HEK293 (cell line): Measurements from ENCODE around the gene SAMD4B.

Experiments used
- EGR2 ChIP-seq: fragments of 450-650 bp; formaldehyde crosslinking; IDR thresholded peaks from 2 replicates; pipeline ENCODE4 v1.5.1; 2016; ENCODE audit warnings: low read depth, missing biosample characterization, missing genetic modification characterization
- HOXA7 ChIP-seq: sonication (generic); formaldehyde crosslinking; IDR thresholded peaks from 2 replicates; pipeline ENCODE4 v1.8.1; 2022; ENCODE audit warnings: missing genetic modification reagents, borderline replicate concordance
- RBAK ChIP-seq: fragments of 450-650 bp; formaldehyde crosslinking; IDR thresholded peaks from 2 replicates; pipeline ENCODE4 v1.5.1; 2016; ENCODE audit warnings: missing biosample characterization, missing genetic modification characterization
- SP3 ChIP-seq: fragments of 450-650 bp; formaldehyde crosslinking; IDR thresholded peaks from 2 replicates; pipeline ENCODE4 v1.5.1; 2016; ENCODE audit warnings: missing biosample characterization, missing genetic modification characterization
- ZBTB8A ChIP-seq: fragments of 450-650 bp; formaldehyde crosslinking; IDR thresholded peaks from 2 replicates; pipeline ENCODE4 v1.5.1; 2016; ENCODE audit warnings: missing biosample characterization, missing genetic modification characterization
- ZNF37A ChIP-seq: fragments of 450-650 bp; IDR thresholded peaks from 2 replicates; pipeline ENCODE4 v1.5.1; 2018; ENCODE audit warnings: missing biosample characterization, missing genetic modification characterization
- ZNF629 ChIP-seq: fragments of 450-650 bp; formaldehyde crosslinking; IDR thresholded peaks from 2 replicates; pipeline ENCODE4 v1.5.1; 2017; ENCODE audit warnings: missing biosample characterization, missing genetic modification characterization
- TF ChIP-seq, protein P1 (sequence below): fragments of 450-650 bp; formaldehyde crosslinking; IDR thresholded peaks from 2 replicates; pipeline ENCODE4 v1.5.1; 2016; ENCODE audit warnings: missing biosample characterization, missing genetic modification characterization
- TF ChIP-seq, protein P2 (sequence below): fragments of 450-650 bp; formaldehyde crosslinking; IDR thresholded peaks from 2 replicates; pipeline ENCODE4 v1.5.1; 2016; ENCODE audit warnings: missing biosample characterization, missing genetic modification characterization
- TF ChIP-seq, protein P3 (sequence below): fragments of 450-650 bp; formaldehyde crosslinking; IDR thresholded peaks from 2 replicates; pipeline ENCODE4 v1.5.0; 2017; ENCODE audit warnings: missing biosample characterization, missing genetic modification characterization, borderline replicate concordance
- TF ChIP-seq, protein P4 (sequence below): fragments of 450-650 bp; formaldehyde crosslinking; IDR thresholded peaks from 2 replicates; pipeline ENCODE4 v1.5.1; 2016; ENCODE audit warnings: missing biosample characterization, missing genetic modification characterization
- TF ChIP-seq, protein P5 (sequence below): fragments of 450-650 bp; formaldehyde crosslinking; IDR thresholded peaks from 2 replicates; pipeline ENCODE4 v1.5.1; 2016; ENCODE audit warnings: missing biosample characterization, missing genetic modification characterization
- TF ChIP-seq, protein P6 (sequence below): fragments of 450-650 bp; formaldehyde crosslinking; conservative IDR thresholded peaks from 2 replicates; pipeline ENCODE4 v1.5.1; 2016; ENCODE audit warnings: low read depth, missing biosample characterization, missing genetic modification characterization

DNA sequence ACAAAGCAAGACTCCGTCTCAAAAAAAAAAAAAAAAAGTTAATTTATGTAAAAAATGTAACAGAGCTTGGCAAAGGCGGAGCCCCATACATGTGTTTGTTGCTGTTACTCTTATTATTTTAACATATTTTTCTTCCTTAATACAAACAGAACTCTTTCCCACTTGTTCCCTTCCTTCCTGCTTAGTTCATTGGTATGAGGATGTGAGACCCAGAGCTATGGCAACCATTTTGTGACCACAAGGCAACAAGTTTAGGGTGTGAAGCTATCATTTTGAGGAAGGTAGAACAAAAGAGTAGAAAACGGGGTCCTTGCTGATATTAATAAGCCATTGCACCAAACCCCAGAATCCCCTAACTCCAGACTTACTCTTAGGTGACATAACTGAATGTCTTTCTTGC is 40.7 kb upstream of the SAMD4B start:
- no peak for TF ChIP-seq RBAK (tag by site-specific recombination)
- TF ChIP-seq, protein P1, sequence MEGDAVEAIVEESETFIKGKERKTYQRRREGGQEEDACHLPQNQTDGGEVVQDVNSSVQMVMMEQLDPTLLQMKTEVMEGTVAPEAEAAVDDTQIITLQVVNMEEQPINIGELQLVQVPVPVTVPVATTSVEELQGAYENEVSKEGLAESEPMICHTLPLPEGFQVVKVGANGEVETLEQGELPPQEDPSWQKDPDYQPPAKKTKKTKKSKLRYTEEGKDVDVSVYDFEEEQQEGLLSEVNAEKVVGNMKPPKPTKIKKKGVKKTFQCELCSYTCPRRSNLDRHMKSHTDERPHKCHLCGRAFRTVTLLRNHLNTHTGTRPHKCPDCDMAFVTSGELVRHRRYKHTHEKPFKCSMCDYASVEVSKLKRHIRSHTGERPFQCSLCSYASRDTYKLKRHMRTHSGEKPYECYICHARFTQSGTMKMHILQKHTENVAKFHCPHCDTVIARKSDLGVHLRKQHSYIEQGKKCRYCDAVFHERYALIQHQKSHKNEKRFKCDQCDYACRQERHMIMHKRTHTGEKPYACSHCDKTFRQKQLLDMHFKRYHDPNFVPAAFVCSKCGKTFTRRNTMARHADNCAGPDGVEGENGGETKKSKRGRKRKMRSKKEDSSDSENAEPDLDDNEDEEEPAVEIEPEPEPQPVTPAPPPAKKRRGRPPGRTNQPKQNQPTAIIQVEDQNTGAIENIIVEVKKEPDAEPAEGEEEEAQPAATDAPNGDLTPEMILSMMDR = no peak
- TF ChIP-seq, protein P2, sequence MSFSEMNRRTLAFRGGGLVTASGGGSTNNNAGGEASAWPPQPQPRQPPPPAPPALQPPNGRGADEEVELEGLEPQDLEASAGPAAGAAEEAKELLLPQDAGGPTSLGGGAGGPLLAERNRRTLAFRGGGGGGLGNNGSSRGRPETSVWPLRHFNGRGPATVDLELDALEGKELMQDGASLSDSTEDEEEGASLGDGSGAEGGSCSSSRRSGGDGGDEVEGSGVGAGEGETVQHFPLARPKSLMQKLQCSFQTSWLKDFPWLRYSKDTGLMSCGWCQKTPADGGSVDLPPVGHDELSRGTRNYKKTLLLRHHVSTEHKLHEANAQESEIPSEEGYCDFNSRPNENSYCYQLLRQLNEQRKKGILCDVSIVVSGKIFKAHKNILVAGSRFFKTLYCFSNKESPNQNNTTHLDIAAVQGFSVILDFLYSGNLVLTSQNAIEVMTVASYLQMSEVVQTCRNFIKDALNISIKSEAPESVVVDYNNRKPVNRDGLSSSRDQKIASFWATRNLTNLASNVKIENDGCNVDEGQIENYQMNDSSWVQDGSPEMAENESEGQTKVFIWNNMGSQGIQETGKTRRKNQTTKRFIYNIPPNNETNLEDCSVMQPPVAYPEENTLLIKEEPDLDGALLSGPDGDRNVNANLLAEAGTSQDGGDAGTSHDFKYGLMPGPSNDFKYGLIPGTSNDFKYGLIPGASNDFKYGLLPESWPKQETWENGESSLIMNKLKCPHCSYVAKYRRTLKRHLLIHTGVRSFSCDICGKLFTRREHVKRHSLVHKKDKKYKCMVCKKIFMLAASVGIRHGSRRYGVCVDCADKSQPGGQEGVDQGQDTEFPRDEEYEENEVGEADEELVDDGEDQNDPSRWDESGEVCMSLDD = no peak
- TF ChIP-seq, protein P3, sequence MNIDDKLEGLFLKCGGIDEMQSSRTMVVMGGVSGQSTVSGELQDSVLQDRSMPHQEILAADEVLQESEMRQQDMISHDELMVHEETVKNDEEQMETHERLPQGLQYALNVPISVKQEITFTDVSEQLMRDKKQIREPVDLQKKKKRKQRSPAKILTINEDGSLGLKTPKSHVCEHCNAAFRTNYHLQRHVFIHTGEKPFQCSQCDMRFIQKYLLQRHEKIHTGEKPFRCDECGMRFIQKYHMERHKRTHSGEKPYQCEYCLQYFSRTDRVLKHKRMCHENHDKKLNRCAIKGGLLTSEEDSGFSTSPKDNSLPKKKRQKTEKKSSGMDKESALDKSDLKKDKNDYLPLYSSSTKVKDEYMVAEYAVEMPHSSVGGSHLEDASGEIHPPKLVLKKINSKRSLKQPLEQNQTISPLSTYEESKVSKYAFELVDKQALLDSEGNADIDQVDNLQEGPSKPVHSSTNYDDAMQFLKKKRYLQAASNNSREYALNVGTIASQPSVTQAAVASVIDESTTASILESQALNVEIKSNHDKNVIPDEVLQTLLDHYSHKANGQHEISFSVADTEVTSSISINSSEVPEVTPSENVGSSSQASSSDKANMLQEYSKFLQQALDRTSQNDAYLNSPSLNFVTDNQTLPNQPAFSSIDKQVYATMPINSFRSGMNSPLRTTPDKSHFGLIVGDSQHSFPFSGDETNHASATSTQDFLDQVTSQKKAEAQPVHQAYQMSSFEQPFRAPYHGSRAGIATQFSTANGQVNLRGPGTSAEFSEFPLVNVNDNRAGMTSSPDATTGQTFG (tag by site-specific recombination) = no peak
- no peak for TF ChIP-seq ZBTB8A (tag by site-specific recombination)
- TF ChIP-seq, protein P4, sequence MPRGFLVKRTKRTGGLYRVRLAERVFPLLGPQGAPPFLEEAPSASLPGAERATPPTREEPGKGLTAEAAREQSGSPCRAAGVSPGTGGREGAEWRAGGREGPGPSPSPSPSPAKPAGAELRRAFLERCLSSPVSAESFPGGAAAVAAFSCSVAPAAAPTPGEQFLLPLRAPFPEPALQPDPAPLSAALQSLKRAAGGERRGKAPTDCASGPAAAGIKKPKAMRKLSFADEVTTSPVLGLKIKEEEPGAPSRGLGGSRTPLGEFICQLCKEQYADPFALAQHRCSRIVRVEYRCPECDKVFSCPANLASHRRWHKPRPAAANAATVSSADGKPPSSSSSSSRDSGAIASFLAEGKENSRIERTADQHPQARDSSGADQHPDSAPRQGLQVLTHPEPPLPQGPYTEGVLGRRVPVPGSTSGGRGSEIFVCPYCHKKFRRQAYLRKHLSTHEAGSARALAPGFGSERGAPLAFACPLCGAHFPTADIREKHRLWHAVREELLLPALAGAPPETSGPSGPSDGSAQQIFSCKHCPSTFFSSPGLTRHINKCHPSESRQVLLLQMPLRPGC (tag by site-specific recombination) = no peak
- TF ChIP-seq, protein P5, sequence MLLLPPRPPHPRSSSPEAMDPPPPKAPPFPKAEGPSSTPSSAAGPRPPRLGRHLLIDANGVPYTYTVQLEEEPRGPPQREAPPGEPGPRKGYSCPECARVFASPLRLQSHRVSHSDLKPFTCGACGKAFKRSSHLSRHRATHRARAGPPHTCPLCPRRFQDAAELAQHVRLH (tag by site-specific recombination) = no peak
- no peak for TF ChIP-seq HOXA7 (CRISPR knock-in tag)
- TF ChIP-seq SP3 = no peak
- TF ChIP-seq, protein P6, sequence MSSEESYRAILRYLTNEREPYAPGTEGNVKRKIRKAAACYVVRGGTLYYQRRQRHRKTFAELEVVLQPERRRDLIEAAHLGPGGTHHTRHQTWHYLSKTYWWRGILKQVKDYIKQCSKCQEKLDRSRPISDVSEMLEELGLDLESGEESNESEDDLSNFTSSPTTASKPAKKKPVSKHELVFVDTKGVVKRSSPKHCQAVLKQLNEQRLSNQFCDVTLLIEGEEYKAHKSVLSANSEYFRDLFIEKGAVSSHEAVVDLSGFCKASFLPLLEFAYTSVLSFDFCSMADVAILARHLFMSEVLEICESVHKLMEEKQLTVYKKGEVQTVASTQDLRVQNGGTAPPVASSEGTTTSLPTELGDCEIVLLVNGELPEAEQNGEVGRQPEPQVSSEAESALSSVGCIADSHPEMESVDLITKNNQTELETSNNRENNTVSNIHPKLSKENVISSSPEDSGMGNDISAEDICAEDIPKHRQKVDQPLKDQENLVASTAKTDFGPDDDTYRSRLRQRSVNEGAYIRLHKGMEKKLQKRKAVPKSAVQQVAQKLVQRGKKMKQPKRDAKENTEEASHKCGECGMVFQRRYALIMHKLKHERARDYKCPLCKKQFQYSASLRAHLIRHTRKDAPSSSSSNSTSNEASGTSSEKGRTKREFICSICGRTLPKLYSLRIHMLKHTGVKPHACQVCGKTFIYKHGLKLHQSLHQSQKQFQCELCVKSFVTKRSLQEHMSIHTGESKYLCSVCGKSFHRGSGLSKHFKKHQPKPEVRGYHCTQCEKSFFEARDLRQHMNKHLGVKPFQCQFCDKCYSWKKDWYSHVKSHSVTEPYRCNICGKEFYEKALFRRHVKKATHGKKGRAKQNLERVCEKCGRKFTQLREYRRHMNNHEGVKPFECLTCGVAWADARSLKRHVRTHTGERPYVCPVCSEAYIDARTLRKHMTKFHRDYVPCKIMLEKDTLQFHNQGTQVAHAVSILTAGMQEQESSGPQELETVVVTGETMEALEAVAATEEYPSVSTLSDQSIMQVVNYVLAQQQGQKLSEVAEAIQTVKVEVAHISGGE (tag by site-specific recombination) = no peak
- TF ChIP-seq EGR2 (tag by site-specific recombination) = no peak
- TF ChIP-seq ZNF37A (tag by site-specific recombination) = no peak
- no peak for TF ChIP-seq ZNF629
